Testis (tissue), 2 donors: Measurements from ENCODE around the gene BAHCC1.

ENCODE experiments used
- CTCF ChIP-seq, 3 experiments: fragments of 450-650 bp in 2 of 3; fragments of 200-600 bp in 1 of 3; sonication (generic) in 1 of 3; IDR thresholded peaks; one replicate each; pipeline ENCODE4 v1.5.1; 2016 to 2019; ENCODE audit warnings: antibody characterized with exemption in 3 of 3, mild to moderate bottlenecking in 2 of 3, moderate library complexity in 1 of 3
- POLR2A ChIP-seq: fragments of 450-650 bp; IDR thresholded peaks from one replicate; pipeline ENCODE4 v1.6.1; 2017; ENCODE audit warnings: antibody characterized with exemption, mild to moderate bottlenecking, moderate library complexity

DNA sequence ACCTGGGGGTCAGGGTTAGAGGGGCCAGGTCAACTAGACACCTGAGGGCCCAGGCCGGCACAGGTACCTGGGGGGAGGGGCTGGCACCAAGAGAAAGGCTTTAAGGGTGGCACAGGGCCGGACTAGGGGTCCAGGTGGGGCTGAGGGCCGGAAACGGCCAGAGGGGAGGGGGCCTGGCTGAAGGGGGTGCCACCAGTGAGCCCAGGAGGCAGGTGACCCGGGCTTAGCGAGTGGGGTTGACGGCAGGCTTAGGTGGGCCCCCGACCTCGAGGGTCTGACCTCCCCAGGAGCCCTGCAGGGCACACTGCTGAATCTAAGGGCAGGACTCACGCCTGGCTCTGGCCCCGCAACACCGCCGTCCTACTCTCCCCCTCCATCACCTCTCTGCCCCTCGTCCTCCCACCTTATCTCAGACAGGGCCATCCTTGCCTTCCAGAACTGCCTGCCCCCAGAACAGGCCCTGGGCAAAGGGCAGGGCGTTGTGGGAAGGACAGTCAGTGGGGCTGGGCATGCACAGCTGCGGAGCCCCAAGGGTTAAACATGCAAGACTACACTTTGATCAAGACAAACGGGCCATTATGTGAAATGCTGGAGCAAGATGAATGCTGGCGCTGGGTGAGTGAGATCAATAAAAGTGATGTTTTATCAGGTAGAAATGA lies 73.0 kb downstream of the BAHCC1 start:
- TF ChIP-seq CTCF (IDR thresholded peaks at IDR 0.05) (no peak), POLR2A (no peak)
